Stimulated activated CD4-positive, alpha-beta T cell treated with anti-CD3 and anti-CD28 coated beads, TNF-alpha, amount 100 ng/mL, for 48 hours (primary cell): ENCODE results near the gene DEPP1.

Experiments
- DNase-seq, 3 donors: peaks; one replicate each; pipeline ENCODE4 v3.0.0-alpha.2; 2020; ENCODE audit warnings: low read depth in 3 of 3

The DEPP1 gene

GRCh38 chr10:44934416-44935200 lies 44.0 kb downstream of the DEPP1 start:
- DNase-seq, result no peak

- no peak for DNase-seq
Measured at GRCh38 chr10:44933451-44934321, 44.9 kb downstream of the DEPP1 start.

GRCh38 chr10:44932517-44933450 lies 45.8 kb downstream of the DEPP1 start:
- peak; percentile 55 to 87 (median 79) for DNase-seq

GRCh38 chr10:44931621-44932516 lies 46.7 kb downstream of the DEPP1 start:
- DNase-seq, result no peak

DNA sequence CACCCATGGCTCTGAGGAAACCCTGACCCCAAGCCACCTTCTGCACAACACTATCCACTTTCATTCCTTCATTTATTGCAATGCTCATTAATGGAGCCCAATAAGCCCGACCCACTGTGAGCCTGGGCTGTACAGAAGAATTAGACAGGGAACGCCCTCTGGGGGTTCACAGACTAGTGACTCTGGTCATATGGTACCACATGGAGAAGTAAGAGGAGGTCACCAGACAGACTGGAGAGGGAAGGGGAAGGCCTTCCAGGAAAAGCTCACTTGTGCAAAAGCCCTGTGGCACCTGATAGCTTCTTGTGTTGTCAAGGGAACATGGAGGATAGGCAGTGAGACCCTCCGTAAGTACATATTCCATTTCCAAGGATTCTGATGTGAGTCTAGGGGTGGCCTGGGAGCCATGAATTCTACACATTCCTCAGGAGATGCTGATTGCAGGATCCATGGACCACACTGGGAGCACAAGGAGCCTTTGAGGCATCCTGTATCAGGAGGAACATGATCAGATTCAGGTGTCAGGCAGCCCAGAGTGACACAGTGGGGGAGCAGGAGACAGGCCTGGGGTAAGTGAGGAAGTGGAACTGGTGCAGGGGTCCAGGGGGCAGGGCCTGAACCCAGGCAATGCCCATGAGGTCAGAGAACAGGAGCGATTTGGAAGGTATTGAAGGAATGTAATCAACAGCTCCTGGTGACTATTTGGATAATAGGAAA lies 47.5 kb downstream of the DEPP1 start:
- DNase-seq, result no peak

DNA sequence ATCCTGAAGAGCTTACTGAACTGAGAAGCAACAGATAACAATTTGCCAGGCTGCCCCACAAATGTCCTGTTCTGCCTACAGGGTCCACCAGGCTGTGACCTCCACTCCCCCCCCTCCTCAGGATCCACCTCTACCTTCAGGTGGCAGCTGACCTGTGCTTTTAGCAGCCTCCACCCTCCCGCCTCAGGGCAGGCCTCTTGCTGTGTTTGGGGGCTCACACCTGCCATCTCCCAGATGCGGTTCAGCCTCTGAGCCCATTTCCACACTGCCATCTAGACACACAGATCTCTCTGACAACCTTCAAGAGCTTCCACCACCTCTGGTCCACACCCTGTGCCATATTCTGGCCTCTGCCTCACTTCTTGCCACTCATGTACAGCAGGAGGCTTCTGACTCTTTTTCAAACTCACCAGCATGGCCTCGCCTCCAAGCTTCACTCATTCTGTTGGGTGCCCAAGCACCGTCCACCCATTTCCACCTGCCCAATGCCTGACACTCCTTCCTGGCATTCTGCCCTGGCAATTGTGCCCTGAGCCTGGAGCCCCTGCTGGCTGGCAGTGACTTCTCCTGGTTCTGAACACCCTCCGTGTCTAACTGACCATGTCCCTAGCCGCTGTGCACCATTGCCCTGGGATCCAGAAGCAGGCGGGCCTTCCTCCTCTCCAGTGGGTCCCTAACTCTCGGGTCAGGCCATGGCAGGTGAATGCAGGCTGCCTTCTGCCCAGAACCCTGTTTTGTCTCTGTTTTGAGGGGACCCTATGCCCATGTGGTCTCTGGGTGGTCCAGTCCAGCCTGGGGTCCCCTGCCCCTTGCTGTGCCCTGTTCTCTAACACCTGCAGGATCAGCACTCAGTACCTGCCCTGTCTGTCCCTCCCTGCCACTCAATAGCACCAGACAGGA lies 49.0 kb downstream of the DEPP1 start:
- no peak for DNase-seq

- no peak for DNase-seq
Measured at GRCh38 chr10:44928462-44928861, 50.1 kb downstream of the DEPP1 start.

DNA sequence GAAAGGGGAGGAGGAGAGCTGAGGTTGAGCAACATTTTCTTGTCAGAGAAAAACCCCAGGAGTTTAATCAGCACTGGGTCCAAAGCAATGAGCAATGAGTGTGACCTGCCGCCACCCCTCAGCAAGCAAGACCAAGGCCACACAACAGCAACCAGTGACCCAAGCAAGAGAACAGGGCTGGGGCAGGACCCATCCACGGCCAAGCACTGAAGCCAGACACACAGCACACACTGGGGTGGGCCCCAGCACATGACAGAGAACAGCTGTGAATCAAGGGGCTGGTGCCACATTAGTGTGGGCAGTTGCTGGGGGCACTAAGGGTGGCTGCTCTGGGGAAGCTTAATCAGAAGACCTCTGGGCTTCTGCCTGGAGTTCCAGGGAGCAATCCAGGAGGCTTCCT lies 51.3 kb downstream of the DEPP1 start:
- no peak for DNase-seq

- no peak for DNase-seq
Measured at GRCh38 chr10:44926751-44927351, 51.8 kb downstream of the DEPP1 start.
